Measurements from ENCODE around the gene SPRYD3.

DNA sequence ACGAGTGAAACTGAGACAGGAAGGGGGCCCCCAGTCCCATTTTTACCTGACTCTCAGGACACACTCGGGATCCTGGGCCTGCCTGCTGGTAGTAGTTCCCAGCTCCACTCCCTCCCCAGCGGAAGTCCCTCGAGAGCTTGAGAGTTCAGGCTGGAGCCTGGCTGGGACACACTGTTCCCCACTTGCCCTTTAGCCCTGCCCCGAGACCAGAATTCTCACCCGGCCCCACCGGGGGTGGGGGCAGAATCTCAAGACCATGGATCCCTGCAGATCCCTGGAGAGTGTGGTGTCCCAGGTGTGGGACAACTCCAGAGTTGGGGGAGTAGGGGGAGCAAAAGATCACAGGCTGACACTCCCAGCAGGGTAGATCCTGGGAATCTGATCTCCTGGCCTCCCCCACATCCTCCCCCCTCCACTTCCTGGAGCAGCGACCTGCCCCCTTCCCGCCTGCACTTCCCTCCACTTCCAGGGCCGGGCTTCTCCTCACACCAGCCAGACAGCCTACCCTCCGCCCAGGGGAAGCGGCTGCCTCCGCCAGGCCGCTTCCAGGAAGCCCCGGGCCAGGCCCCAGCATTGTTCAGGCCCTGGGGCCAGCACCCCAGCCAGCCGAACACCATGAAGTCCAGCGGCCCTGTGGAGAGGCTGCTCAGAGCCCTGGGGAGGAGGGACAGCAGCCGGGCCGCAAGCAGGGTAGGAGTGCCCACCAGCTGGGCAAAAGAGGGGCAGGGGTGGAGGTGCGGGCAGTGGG is 29.4 kb downstream of the SPRYD3 start, which contains the start of gene TNS2:
- TF ChIP-seq EZH2phosphoT487 (IDR thresholded peaks at IDR 0.05) (no peak), EZH2 (IDR thresholded peaks at IDR 0.05) (no peak)
- TF ChIP-seq, protein P1, sequence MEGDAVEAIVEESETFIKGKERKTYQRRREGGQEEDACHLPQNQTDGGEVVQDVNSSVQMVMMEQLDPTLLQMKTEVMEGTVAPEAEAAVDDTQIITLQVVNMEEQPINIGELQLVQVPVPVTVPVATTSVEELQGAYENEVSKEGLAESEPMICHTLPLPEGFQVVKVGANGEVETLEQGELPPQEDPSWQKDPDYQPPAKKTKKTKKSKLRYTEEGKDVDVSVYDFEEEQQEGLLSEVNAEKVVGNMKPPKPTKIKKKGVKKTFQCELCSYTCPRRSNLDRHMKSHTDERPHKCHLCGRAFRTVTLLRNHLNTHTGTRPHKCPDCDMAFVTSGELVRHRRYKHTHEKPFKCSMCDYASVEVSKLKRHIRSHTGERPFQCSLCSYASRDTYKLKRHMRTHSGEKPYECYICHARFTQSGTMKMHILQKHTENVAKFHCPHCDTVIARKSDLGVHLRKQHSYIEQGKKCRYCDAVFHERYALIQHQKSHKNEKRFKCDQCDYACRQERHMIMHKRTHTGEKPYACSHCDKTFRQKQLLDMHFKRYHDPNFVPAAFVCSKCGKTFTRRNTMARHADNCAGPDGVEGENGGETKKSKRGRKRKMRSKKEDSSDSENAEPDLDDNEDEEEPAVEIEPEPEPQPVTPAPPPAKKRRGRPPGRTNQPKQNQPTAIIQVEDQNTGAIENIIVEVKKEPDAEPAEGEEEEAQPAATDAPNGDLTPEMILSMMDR (IDR thresholded peaks at IDR 0.05) = no peak
